Loucy (cell line): Measurements from ENCODE around the gene CYB5R3.
A peak's percentile ranks its signal among the peaks of the same experiment; 100 is the strongest.

Experiments
- EZH2phosphoT487 ChIP-seq: fragments of 200-600 bp; IDR thresholded peaks from 2 replicates; pipeline ENCODE4 v1.6.1; 2018; ENCODE audit warnings: antibody characterized with exemption, mild to moderate bottlenecking, moderate library complexity, borderline replicate concordance
- TF ChIP-seq, protein P1 (sequence below): fragments of 200-600 bp; sonication (generic); conservative IDR thresholded peaks from 2 replicates; pipeline ENCODE4 v1.5.1; 2014; ENCODE audit warnings: mild to moderate bottlenecking, antibody characterized with exemption, low read length

GRCh38 chr22:42614312-42615091, 34.7 kb downstream of the CYB5R3 start, which contains the start of gene POLDIP3:
- TF ChIP-seq, protein P1, sequence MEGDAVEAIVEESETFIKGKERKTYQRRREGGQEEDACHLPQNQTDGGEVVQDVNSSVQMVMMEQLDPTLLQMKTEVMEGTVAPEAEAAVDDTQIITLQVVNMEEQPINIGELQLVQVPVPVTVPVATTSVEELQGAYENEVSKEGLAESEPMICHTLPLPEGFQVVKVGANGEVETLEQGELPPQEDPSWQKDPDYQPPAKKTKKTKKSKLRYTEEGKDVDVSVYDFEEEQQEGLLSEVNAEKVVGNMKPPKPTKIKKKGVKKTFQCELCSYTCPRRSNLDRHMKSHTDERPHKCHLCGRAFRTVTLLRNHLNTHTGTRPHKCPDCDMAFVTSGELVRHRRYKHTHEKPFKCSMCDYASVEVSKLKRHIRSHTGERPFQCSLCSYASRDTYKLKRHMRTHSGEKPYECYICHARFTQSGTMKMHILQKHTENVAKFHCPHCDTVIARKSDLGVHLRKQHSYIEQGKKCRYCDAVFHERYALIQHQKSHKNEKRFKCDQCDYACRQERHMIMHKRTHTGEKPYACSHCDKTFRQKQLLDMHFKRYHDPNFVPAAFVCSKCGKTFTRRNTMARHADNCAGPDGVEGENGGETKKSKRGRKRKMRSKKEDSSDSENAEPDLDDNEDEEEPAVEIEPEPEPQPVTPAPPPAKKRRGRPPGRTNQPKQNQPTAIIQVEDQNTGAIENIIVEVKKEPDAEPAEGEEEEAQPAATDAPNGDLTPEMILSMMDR, result peak; percentile 14; the same call in 1 of the 2 replicates
- no peak for TF ChIP-seq EZH2phosphoT487
